ENCODE data around the gene RNF133.
"Not testable (repeated sequence)": the region's sequence is repeated elsewhere in the genome, so short reads cannot be mapped to it uniquely, and the experiment has no call there.

Gene RNF133

GRCh38 chr7:122689346-122690109 is 9.4 kb downstream of the RNF133 start:
- no peak for DNase-seq

GRCh38 chr7:122688400-122688998 is 10.4 kb downstream of the RNF133 start:
- no peak for DNase-seq

- DNase-seq: no peak
Observed at GRCh38 chr7:122686360-122686878, 12.5 kb downstream of the RNF133 start.

GRCh38 chr7:122684504-122684903 is 14.4 kb downstream of the RNF133 start:
- no peak for DNase-seq

- DNase-seq: no peak
Observed at GRCh38 chr7:122682815-122683550, 15.9 kb downstream of the RNF133 start.

- DNase-seq: not testable (repeated sequence)
Observed at GRCh38 chr7:122681186-122681585, 17.7 kb downstream of the RNF133 start.

- DNase-seq: no peak
Observed at GRCh38 chr7:122679813-122680212, 19.1 kb downstream of the RNF133 start.

- DNase-seq: not testable (repeated sequence)
Observed at GRCh38 chr7:122679269-122679709, 19.6 kb downstream of the RNF133 start.

GRCh38 chr7:122677149-122677548 is 21.8 kb downstream of the RNF133 start:
- DNase-seq: no peak

- DNase-seq: no peak
Observed at GRCh38 chr7:122676466-122676865, 22.5 kb downstream of the RNF133 start.

- no peak for DNase-seq
Observed at GRCh38 chr7:122675621-122676020, 23.3 kb downstream of the RNF133 start.

GRCh38 chr7:122675011-122675410 is 23.9 kb downstream of the RNF133 start:
- DNase-seq: peak; percentile 17

GRCh38 chr7:122674502-122674901 is 24.4 kb downstream of the RNF133 start:
- DNase-seq: peak; percentile 52

- DNase-seq: no peak
Observed at GRCh38 chr7:122673951-122674350, 25.0 kb downstream of the RNF133 start.

GRCh38 chr7:122672536-122672935 is 26.4 kb downstream of the RNF133 start:
- DNase-seq: no peak

GRCh38 chr7:122663733-122664132 is 35.2 kb downstream of the RNF133 start:
- DNase-seq: no peak

- no peak for DNase-seq
Observed at GRCh38 chr7:122658856-122659255, 40.1 kb downstream of the RNF133 start.

GRCh38 chr7:122653685-122654084 is 45.2 kb downstream of the RNF133 start:
- DNase-seq: no peak

GRCh38 chr7:122652876-122653275 is 46.0 kb downstream of the RNF133 start:
- no peak for DNase-seq

GRCh38 chr7:122651451-122651850 is 47.5 kb downstream of the RNF133 start:
- DNase-seq: no peak

All from fibroblast of skin of scalp (primary cell).